Superior temporal gyrus (tissue), 1 donor: Measurements from ENCODE around the gene LRSAM1.

Experiments
- DNase-seq: peaks from one replicate; pipeline ENCODE4 v3.0.0-alpha.2; 2016; ENCODE audit errors: extremely low spot score

LRSAM1 gene

DNA sequence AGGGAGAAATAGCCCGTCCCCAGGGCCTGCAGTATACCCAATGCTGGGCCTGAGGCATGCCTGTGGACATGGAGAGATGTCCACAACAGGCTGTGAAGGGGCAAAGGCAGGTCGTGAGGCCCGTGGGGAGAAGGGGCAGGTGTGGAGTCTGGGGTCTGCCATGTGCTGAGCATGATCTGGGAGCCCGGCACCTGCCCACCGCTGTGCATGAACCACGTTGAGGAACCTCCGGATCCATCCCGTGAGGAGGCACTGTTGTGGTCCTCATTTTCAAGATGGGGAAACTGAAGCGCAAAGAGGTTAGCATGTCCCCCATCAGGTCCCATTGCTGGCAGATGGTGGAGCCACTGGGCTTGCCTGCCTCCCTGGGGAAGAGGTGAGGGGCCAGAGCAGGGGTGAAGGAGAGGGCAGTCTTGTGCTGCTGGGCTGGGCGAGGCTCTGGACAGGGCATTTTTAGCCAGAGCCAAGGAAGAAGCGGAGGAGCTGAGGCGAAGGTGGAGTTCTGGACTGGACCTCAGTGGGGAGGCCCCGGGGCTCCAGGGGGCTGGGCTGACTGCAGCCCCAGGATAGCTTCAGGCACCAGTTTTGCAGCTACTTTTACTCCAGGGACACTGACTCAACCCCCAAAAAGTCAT, 46.5 kb downstream of the LRSAM1 start:
- no peak for DNase-seq

DNA sequence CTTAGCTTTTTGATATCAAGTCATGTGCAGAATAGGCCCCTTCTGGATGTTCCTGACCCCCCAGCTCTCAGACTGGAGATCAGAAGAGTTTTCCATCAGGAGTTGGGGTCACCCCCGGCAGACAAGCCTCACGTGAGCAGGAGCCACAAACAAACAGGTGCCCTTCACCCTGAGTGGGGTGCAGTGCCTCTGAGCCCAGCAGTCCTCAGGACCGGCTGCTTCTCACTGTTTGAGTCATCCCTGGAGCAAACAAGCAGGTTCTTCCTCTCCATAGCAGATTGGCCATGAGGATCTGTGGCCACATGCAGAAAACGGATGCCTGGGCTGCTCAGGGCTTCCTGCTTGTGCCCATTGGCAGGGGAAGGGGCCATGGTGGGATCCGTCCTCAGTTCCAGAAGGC, 47.0 kb downstream of the LRSAM1 start:
- DNase-seq: no peak

DNA sequence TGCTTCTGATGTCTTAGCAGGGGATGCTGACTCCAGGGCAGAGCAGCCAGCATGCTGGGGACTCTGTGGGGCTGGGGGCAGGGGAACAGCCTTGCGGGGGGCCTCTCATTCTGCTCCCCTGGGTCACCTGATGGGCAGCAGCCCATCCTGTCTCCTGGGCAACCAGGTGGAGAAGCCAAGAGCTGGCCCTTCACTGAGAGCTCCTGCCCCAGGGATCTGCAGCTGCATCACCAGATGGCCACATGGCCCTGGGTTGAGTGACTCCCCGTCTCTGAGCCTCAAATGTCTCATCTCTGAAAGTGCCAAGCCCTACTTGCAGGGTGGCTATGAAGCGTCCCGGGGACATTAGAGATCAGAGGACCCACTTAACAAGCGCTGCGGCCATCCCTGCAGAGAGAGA, 49.1 kb downstream of the LRSAM1 start:
- no peak for DNase-seq

DNA sequence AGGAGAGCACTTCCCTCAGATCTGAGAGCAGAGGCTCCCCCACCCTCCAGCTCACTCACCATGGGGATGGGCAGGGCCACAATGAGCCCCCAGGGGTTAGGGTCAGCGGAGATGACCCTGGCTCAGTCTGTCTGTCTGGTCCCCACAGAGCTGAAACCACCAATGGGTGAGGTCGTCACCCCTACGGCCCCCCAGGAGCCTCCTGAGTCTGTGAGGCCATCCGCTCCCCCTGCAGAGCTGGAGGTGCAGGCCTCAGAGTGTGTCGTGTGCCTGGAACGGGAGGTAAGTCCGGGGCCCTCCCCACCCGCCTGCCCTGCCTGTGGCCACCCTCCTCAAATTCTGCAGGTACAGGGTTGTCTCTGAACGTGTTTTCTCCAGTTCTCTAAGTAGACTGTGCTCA, 49.6 kb downstream of the LRSAM1 start:
- DNase-seq: no peak

DNA sequence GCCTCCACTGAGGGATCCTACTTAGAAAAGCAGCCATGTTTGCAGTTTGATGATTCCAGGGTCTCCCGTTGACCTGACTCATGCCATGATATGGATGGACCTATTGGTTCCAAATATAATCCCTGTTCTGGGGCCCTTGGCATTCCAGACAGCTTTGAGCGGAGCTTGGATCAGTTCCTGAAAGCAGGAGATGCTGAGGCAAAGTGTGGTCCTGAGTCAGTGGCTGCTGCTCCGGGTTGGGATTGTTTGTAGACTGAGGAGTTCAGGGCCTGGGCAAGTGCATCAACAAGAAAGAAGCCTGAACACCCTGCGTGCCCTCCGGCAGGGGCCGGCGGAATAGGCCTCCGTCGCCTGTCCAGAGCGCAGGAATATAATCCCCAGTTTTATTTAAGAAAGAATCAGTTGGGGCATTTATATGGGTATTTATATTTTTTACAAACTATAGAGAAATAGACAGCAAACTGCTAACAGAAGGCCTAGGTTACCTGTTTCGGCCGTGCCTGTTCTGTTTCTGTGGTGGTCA, 50.6 kb downstream of the LRSAM1 start:
- no peak for DNase-seq

DNA sequence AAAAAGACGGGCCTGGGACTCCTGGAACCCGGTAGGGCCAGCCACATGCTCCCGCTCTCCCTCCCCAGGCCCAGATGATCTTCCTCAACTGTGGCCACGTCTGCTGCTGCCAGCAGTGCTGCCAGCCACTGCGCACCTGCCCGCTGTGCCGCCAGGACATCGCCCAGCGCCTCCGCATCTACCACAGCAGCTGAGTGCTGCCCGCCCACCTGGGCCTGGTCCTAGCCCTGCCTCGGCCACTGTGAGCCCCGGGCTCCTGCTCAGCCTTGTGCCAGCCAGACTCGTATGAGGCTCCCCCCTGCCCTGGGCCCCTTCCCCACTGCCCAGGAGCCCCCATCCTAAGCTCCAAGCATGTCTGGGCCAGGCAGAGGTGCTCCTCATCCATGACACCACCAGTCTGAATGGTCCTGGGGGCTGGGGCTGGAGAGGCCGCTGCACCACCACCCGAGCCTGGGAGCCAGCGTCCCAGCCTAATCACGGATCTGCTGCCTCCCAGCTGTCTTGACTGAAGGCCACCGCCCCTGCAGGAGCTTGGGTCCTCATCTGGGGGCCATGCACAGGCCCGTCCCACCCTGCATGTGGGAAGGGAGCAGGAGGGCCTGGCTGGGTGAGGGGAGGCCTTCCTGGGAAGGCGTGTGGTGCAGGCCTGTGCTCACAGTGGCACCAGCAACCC, 51.5 kb downstream of the LRSAM1 start:
- DNase-seq: no peak

DNA sequence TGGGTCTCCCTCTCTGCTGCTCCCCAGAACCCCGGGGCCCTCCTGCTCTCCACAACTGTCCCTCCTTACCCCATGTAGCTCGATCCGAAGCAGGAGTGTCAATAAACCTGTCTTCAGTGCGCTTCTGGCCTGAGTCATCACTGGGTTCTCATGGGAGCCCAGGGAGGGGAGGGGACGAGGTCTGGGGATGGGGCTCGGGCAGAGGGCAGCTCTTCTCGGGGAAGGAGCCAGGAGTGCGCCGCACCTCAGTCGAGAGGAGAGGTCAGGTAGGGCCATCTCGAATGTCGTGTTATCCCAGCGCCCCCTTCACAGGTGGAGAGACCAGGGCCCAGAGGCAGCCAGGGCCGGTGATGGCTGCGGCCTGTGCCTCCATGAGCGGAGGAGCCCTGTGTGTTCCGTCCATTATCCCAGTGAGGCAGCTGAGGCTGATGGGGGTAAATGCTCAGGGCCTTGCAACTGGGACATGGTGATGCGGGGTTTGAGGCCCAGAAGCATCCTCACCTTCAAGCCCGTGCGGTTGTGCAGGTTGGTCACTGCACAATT, 52.1 kb downstream of the LRSAM1 start:
- DNase-seq: no peak

DNA sequence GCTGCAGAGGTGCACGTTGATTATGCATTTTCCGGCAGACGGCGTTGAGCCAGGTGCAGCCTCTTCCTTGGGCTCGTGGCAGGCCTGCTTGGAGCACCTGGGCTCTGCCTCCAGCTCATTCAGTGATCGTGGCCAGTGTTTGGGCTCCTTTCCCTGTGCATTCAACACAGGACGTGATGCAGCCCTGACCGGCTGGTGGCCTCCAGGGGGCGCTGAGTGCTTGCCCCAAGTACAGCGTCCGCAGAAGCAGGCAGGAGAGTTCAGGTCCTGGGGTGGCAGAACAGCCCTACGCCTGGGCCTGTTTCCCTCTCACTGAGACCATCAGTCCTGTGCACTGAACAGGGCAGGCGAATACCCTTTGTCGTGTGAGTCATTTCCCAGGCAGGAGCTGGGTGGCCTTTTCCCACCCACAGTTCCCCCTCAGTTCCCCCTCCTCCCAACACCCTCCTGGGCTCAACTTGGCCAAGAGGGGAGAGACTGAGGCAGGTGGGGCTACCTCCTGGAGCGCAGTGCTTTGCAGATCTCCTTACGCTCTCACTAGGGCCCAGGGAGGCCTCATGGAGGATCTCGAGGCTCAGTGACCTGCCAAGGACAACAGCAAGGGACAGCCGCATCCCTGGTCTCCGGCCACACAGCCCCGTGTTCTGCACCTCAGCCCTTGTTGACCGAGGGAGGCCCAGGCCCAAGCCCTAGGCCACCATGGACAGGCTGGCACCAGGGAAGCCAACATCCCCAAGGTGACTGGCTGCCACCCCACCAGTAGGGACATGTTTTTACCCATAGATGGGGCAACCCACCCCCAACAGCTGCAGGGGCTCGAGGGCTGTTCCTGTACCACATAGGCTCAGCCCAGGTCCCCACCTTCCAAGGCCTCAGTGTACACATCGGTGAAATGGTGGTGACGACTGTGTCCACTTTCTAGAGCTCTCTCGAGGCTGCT, 52.9 kb downstream of the LRSAM1 start:
- DNase-seq: peak; percentile 73

DNA sequence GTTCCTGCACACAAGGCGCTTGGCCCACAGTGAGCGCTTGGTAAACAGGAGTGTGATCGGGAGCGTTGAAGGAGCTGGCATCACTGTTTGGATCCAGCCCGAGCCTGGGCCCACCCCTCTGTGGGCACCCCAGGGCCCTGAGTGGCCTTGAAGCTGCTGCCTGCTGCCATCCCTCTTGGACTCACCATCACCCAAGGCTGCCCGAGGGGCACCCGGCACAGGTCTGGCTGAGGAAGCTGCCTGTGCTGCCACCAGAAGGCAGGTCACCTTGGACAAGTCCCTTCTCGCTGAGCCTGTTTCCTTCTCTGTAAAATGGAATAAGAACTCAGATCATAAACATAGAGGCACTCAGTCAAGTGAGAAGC, 53.6 kb downstream of the LRSAM1 start:
- no peak for DNase-seq

DNA sequence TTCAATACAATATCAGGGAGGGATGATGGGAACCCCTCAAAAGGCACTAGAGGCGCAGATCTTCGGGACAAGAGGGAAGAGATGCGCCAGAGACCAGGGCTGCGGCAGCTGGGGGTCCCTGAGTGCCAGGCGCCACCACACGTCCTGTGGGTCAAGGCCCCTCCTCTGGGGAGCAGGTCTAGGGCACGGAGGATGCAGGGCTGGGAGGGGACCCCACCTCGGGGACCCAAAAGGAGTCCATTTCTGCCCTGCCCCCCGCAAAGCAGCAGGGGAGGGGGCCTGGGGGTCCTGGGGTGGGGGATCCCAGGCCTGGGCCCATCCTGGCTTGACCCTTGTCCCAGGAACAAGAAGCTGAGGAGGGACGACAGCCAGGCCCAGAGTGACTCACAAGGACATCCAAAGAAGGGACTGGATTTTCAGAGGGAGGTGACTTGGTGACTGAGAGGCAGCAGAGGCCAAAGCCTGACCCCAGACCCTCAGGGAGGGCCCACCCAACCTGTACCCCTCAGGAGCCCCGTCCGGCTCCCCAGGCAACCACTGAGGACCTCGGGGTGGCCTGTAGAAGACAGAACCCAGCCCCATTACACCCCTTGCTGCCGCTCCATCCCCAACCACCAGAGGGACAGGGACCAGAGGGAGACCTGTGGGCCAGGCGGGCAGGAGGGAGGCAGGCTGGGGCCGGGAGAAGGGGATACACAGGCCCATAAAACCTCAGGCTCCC, 54.2 kb downstream of the LRSAM1 start:
- no peak for DNase-seq

DNA sequence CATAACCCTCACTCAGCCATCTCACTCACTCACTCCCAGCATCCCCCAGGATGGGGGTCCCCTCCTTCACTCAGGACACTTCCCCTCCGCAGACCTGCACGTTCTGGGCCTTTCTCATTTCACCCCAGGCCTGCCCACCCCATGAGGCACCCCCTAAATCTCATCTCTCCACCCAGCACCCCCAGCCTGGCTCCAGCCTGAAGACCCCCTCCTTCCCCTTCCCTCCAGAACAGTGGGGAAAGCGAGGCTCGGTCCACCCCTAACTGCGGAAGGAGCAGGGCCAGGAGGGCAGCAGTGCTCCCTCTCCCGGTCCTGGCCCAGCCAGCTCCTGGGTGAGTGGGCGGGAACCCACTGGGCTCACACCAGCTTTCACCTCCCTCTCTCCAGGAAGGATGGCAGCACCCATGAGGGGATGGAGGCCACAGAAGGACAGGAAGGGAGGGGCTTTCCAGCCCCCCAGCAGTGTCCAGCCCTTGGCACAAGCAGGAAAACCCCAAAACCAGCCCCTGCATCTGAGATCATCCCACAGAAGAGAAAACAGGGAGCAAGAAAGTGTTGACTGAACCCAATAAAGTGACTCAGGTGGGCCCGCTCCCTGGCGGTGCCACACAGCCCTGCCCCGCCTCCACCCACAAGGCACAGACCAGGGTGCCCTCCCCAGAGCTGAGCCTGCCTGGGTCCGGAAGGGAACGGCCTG, 55.0 kb downstream of the LRSAM1 start:
- no peak for DNase-seq

DNA sequence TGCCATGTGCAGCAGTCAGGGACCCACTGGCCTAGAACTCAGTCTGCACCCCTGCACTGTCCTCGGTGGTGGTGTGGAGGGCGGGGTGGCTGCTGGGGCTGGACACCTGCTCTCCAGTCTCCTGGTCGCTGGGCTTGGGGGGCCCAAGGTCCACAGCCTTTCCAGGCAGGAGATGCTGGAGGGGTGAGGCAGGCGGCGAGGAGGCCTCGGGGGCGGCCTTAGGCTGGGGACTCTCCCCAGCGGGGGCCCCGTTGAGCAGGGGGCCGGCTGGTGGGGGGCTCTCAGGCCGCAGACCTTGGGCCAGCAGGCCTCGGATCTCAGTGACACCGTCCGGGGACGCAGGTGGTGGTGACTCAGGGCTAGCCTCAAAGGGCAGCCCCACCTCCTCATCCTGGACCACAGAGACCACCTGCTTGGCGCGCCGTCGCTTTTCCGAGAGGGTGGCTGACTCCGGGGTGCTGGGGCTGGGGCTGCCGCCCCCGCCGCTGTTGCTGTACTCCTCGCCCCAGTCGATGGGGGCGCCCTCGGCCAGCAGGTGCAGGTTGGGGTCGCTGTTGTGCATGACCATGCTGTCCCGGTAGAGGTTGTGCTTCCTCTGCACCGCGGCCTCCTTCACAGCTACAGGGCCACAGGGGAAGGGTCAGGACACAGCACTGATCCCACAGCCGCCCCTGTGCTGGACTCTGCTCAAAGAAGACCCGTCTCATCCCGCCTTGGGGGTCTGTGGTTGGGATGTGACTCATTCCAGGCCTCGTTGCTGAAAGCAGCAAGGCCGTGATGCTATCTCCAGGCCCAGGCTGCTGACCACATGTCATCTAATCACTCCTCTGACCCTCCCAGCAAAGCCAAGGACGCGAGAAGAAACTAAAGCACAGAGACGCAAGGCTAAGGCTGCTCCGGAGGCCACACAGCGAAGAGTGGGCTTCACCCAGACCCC, 55.8 kb downstream of the LRSAM1 start:
- no peak for DNase-seq

DNA sequence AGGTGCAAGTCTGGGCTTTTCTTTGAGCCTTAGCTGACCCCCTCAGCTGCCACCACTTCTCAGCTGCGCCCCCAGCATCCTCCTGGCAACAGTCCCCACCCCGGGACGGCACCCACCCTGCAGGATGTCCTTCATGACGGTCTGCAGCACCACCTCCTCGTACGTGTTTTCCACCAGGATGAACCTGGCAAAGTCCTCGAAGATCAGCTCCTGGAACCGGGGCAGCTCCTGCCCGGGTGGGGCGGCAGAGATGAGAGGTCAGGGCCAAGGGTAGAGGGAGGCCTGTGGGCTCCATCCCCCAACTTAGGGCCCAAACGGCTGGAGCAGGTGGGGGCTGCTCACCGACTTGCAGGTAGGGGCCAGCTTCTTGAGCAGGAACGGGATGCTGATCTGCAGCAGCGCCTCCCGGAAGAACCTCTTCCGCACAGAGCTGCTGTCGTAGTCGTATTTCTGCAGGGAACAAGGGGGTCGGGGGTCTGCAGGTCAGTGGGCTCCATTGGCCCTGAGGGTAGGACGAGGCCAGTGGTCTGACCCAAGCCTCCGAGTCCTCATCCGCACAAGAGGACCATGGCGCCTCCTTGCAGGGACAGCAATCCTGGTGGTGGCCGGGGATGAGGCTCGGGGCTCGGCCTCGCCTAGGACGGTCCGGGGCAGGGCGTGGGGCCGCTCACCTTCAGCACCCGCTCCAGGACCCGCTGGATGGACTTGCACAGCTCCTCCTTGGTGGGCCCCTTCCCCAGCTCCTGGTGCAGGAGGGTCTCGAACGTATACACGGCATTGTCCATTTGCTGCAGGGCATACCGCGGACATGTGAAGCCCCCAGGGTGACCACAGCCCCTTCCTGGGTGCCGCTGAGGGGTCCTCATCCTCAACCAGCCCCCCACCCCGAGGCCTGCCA, 56.7 kb downstream of the LRSAM1 start:
- DNase-seq: no peak

DNA sequence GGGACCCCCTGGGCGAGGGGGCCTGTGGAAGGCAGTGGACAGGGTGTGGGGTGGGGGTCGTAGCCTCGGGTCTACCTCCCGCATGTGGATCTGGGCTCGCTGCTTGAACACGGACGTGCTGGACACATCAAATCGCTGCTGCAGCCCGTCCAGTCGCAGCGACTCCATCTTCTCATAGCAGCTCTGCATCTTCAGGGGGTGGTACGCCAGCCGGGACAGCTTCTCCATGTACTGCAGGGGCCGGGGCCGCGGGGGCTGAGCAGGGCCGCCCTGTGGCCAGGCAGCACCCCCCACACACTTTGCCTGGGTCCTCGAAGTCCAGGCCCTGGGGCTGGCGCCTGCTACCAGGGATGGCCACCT, 57.6 kb downstream of the LRSAM1 start:
- DNase-seq: no peak

DNA sequence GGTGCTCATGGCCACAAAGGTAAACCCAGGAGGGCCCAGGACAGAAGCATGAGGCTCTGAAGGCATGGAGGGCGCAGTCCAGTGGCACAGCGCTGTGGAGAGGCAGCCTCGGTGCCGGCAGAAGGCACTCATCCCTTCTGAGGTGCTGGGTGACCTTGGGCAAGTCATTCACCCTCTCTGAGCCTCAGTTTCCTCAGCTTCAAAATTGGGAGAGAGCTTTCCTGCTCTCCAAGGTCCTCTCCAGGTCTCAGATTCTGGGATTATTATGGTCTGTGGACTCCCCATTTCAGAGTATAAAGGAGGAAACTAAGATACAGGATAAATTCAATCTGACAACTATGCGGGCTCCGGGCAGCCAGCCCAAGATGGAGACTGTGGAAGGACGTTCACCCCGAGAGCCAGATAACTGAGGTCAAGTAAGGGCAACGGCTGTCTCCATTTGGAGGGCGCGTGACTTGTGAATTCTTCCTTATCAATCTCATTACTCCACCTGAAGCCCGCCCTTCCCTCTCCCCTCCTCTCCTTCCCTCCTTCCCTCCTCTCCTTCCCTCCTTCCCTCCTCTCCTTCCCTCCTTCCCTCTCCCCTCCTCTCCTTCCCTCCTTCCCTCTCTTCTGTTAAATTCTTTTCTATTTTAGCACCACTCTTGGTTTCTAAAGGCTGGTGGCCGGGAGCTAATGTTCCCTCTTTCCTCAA, 58.1 kb downstream of the LRSAM1 start:
- no peak for DNase-seq

DNA sequence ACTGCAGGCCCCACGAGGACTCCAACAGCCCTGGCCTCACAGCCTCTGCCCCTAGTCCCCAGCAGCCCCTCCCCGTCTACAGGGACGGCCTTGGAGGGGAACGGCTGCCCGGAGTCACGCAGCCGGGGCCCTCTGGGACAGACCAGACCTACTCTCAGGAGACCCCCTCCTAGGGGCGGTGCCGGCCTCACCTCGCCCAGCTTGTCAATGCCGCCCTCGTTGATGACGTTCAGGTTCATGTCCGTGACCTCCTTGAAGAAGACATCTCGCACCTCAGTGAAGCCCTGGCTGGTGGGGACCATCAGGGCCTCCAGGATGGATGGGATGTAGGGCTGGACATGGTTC, 58.6 kb downstream of the LRSAM1 start:
- no peak for DNase-seq

DNA sequence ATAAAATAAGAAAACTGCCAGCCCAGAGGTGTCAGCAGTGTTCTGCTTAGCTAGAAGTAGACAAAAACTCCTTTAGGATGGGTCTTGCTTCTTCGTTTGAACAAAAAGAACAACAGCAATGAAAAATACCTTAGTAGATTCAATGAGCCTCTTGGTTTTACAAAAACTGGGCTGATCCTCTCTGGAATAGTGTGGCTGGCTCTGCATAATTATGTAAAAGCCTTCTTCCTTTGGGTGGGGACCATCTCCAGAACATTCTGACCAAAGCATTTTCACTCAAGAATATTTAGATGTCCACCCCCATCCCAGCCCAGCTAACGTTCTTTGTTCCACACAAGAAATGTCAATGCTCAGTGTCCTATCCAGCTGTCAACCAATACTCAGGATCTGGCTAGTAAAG, 63.2 kb downstream of the LRSAM1 start:
- no peak for DNase-seq

DNA sequence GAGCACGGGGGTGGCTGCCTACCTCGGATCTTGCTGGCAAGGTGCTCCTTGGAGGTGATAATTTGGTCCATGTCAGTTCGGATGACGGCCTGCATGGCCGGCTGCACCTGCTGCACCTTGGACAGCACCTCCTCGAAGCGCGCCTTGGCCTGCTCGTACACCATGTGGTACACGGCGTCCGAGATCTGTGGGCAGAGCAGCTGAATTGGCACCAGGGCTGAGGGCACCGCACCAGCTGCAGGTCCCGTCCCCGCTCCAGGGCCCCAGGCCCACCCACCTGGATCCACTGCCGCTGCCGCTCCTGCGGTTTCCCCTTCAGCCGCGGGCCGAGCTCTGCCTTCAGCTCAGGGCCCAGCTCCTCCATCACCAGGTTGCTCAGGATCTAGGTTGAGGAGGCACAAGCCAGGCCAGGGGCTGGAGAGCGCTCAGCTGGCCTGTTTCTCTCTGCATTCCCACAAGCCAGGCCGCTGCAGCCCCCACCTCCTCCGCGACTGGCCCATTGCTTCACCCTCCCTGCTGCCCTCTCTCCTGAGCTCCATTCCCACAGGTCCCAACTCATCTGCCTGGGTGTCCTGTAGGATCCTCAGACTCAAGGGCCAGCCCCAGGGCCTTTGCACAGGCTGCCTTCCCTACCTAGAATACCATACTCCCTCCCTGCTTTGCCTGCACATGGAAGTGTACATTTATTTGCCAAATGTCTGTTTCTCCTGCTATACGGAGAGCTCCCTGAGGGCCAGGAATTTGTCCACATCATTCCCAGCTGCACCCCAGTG, 65.7 kb downstream of the LRSAM1 start:
- DNase-seq: no peak
